ENCODE measurements around the gene NDUFS6. TPM values are rescaled to one million over a fixed set of nuclear protein-coding genes. Genes with fewer than 3 reads are reported as not detected.
"Not testable (repeated sequence)": the region's sequence is repeated elsewhere in the genome, so short reads cannot be mapped to it uniquely, and the experiment has no call there.

Gene NDUFS6
- total RNA-seq, 4 donors from 2014 or later, result 38.9 to 64.5 (median 51.2) TPM

GRCh38 chr5:1787472-1788047 lies 13.6 kb upstream of the NDUFS6 start:
- Histone ChIP-seq H3K4me3 (no peak overlapping the region), H3K27ac (no peak overlapping the region), H3K36me3 (no peaks in the 10 kb centered on the region), H3K4me1 (peaks cover 2% of the 10 kb centered on the region), H3K9me3 (no peaks in the 10 kb centered on the region), H3K27me3 (peaks cover 2% of the 10 kb centered on the region)
- WGBS, result 78% methylated on average over 8 of the region's 12 CpGs
- DNase-seq (ENCODE audit: low spot score in 2 of 2), result peak; percentile 53 to 68
- TF ChIP-seq CTCF (IDR thresholded peaks at IDR 0.05) (no peak), POLR2AphosphoS5 (IDR thresholded peaks at IDR 0.05) (no peak), POLR2A (IDR thresholded peaks at IDR 0.05) (no peak), EP300 (IDR thresholded peaks at IDR 0.05) (no peak)

- 100% methylated on average over 2 of the region's 7 CpGs for WGBS
- H3K4me3 ChIP-seq, result no peak overlapping the region
- no peaks in the 10 kb centered on the region for H3K36me3 ChIP-seq
- H3K27me3 ChIP-seq, result peaks cover 2% of the 10 kb centered on the region
- H3K27ac ChIP-seq, result no peak overlapping the region
- peak; percentile 37 to 48 for DNase-seq (ENCODE audit: low spot score in 2 of 2)
- no peaks in the 10 kb centered on the region for H3K9me3 ChIP-seq
- no peak for TF ChIP-seq EP300 (IDR thresholded peaks at IDR 0.05)
- TF ChIP-seq POLR2AphosphoS5 (IDR thresholded peaks at IDR 0.05), result no peak
- TF ChIP-seq POLR2A (IDR thresholded peaks at IDR 0.05), result no peak
- no peak for TF ChIP-seq CTCF (IDR thresholded peaks at IDR 0.05)
- H3K4me1 ChIP-seq, result peaks cover 2% of the 10 kb centered on the region
Measured at GRCh38 chr5:1788200-1788599, 13.0 kb upstream of the NDUFS6 start.

GRCh38 chr5:1788828-1789227 lies 12.4 kb upstream of the NDUFS6 start:
- peak; percentile 31 to 53 for DNase-seq (ENCODE audit: low spot score in 2 of 2)
- 89% methylated on average over 15 of the region's 15 CpGs for WGBS
- no peaks in the 10 kb centered on the region for H3K36me3 ChIP-seq

GRCh38 chr5:1789438-1789833 lies 11.8 kb upstream of the NDUFS6 start:
- H3K36me3 ChIP-seq, H3K27me3 ChIP-seq, H3K9me3 ChIP-seq, H3K27ac ChIP-seq, H3K4me3 ChIP-seq, H3K4me1 ChIP-seq: not testable (repeated sequence)
- WGBS, result 89% methylated on average over 3 of the region's 3 CpGs
- DNase-seq (ENCODE audit: low spot score in 2 of 2), result peak; percentile 12 to 16

More at GRCh38 chr5:1788828-1789227, 12.4 kb upstream of the NDUFS6 start:
- no peak overlapping the region for H3K27ac ChIP-seq
- peaks cover 2% of the 10 kb centered on the region for H3K27me3 ChIP-seq
- H3K9me3 ChIP-seq, result no peaks in the 10 kb centered on the region
- no peak for TF ChIP-seq CTCF (IDR thresholded peaks at IDR 0.05)
- TF ChIP-seq POLR2A (IDR thresholded peaks at IDR 0.05), result no peak
- no peak for TF ChIP-seq EP300 (IDR thresholded peaks at IDR 0.05)
- no peak for TF ChIP-seq POLR2AphosphoS5 (IDR thresholded peaks at IDR 0.05)
- H3K4me1 ChIP-seq, result peaks cover 2% of the 10 kb centered on the region
- no peak overlapping the region for H3K4me3 ChIP-seq

- TF ChIP-seq EP300 (IDR thresholded peaks at IDR 0.05) (no peak), POLR2A (IDR thresholded peaks at IDR 0.05) (no peak), CTCF (IDR thresholded peaks at IDR 0.05) (no peak), POLR2AphosphoS5 (IDR thresholded peaks at IDR 0.05) (no peak)
- Histone ChIP-seq H3K36me3 (no peaks in the 10 kb centered on the region), H3K27ac (no peak overlapping the region), H3K4me1 (peaks cover 2% of the 10 kb centered on the region), H3K27me3 (peaks cover 2% of the 10 kb centered on the region), H3K9me3 (no peaks in the 10 kb centered on the region), H3K4me3 (no peak overlapping the region)
- WGBS, result 42% methylated on average over 10 of the region's 10 CpGs
- DNase-seq (ENCODE audit: low spot score in 2 of 2), result peak; percentile 25 to 53
Measured at GRCh38 chr5:1789834-1790471, 11.3 kb upstream of the NDUFS6 start.
